ENCODE measurements around the gene SMAD6.

- TF ChIP-seq CTCF (IDR thresholded peaks at IDR 0.05) (no peak), EZH2 (IDR thresholded peaks at IDR 0.05; ENCODE audit: borderline replicate concordance, insufficient read depth, low read depth, low read length, poor library complexity, severe bottlenecking) (no peak)
Measured at GRCh38 chr15:66756295-66756694, 54.3 kb downstream of the SMAD6 start.
